ENCODE results near the gene ETS1.

Gene ETS1

GRCh38 chr11:128462189-128462588 is 125.2 kb downstream of the ETS1 start:
- Histone ChIP-seq H3K4me3 (ENCODE audit: low read depth, low read length) (no peak overlapping the region), H3K4me1 (ENCODE audit: control insufficient read depth, insufficient read depth, low read length) (no peaks in the 10 kb centered on the region), H3K36me3 (ENCODE audit: control insufficient read depth in 2 of 2, insufficient read depth in 1 of 2, low read length in 2 of 2) (peaks cover 0 to 22% of the 10 kb centered on the region in 2 experiments; a peak in 1 of 3 replicates), H3K27ac (ENCODE audit: extremely low read depth, low read depth, low read length) (no peak overlapping the region), H3K9me3 (ENCODE audit: control insufficient read depth, insufficient read depth, low read depth, low read length) (no peaks in the 10 kb centered on the region)
- ChIA-PET POLR2A (no interaction called here), CTCF (no interaction called here)
- TF ChIP-seq, protein P1, sequence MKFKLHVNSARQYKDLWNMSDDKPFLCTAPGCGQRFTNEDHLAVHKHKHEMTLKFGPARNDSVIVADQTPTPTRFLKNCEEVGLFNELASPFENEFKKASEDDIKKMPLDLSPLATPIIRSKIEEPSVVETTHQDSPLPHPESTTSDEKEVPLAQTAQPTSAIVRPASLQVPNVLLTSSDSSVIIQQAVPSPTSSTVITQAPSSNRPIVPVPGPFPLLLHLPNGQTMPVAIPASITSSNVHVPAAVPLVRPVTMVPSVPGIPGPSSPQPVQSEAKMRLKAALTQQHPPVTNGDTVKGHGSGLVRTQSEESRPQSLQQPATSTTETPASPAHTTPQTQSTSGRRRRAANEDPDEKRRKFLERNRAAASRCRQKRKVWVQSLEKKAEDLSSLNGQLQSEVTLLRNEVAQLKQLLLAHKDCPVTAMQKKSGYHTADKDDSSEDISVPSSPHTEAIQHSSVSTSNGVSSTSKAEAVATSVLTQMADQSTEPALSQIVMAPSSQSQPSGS (tag by site-specific recombination; IDR thresholded peaks at IDR 0.05; ENCODE audit: low read depth) = no peak
- TF ChIP-seq KLF10 (tag by site-specific recombination; IDR thresholded peaks at IDR 0.05) (no peak), ZNF707 (tag by site-specific recombination; IDR thresholded peaks at IDR 0.05) (no peak)
- TF ChIP-seq, protein P2, sequence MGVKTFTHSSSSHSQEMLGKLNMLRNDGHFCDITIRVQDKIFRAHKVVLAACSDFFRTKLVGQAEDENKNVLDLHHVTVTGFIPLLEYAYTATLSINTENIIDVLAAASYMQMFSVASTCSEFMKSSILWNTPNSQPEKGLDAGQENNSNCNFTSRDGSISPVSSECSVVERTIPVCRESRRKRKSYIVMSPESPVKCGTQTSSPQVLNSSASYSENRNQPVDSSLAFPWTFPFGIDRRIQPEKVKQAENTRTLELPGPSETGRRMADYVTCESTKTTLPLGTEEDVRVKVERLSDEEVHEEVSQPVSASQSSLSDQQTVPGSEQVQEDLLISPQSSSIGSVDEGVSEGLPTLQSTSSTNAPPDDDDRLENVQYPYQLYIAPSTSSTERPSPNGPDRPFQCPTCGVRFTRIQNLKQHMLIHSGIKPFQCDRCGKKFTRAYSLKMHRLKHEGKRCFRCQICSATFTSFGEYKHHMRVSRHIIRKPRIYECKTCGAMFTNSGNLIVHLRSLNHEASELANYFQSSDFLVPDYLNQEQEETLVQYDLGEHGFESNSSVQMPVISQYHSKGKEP (tag by site-specific recombination; IDR thresholded peaks at IDR 0.05) = no peak
- TF ChIP-seq, protein P3, sequence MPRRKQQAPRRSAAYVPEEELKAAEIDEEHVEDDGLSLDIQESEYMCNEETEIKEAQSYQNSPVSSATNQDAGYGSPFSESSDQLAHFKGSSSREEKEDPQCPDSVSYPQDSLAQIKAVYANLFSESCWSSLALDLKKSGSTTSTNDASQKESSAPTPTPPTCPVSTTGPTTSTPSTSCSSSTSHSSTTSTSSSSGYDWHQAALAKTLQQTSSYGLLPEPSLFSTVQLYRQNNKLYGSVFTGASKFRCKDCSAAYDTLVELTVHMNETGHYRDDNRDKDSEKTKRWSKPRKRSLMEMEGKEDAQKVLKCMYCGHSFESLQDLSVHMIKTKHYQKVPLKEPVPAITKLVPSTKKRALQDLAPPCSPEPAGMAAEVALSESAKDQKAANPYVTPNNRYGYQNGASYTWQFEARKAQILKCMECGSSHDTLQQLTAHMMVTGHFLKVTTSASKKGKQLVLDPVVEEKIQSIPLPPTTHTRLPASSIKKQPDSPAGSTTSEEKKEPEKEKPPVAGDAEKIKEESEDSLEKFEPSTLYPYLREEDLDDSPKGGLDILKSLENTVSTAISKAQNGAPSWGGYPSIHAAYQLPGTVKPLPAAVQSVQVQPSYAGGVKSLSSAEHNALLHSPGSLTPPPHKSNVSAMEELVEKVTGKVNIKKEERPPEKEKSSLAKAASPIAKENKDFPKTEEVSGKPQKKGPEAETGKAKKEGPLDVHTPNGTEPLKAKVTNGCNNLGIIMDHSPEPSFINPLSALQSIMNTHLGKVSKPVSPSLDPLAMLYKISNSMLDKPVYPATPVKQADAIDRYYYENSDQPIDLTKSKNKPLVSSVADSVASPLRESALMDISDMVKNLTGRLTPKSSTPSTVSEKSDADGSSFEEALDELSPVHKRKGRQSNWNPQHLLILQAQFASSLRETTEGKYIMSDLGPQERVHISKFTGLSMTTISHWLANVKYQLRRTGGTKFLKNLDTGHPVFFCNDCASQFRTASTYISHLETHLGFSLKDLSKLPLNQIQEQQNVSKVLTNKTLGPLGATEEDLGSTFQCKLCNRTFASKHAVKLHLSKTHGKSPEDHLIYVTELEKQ (tag by site-specific recombination; IDR thresholded peaks at IDR 0.05; ENCODE audit: borderline replicate concordance) = no peak

DNA sequence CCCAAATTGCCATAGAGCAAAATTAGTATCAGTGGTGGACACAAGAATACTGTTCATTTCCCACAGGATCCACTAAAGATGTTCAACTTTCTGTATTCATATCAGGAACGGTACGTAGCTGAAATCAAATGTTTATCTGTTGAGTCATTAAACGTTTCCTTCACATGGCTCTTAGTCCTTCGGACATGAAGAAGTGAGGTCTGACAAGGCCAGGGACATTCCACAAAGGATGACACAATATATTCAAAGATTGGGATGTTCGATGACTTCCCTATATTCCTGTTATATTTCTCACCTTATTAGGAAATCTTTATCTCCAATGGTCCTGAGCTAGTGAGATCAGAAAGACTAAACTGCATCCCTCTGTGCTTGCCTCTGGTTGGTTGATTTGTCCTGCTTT is 129.0 kb downstream of the ETS1 start:
- TF ChIP-seq REPIN1 (tag by site-specific recombination; IDR thresholded peaks at IDR 0.05; ENCODE audit: low read depth) = no peak
- CTCF ChIA-PET = interaction anchor here (0.5 to 1.8 kb wide), 2 partner anchors 286 to 370 kb away, joined by 3 to 4 read pairs; no protein-coding TSS in a partner anchor
- Histone ChIP-seq H3K9me3 (ENCODE audit: control insufficient read depth, insufficient read depth, low read depth, low read length) (no peaks in the 10 kb centered on the region), H3K36me3 (ENCODE audit: control insufficient read depth in 2 of 2, insufficient read depth in 1 of 2, low read length in 2 of 2) (peaks cover 0 to 29% of the 10 kb centered on the region in 2 experiments; a peak in 1 of 3 replicates), H3K4me1 (ENCODE audit: control insufficient read depth, insufficient read depth, low read length) (no peaks in the 10 kb centered on the region), H3K4me3 (ENCODE audit: low read depth, low read length) (no peak overlapping the region), H3K27ac (ENCODE audit: extremely low read depth, low read depth, low read length) (no peak overlapping the region)
- POLR2A ChIA-PET = no interaction called here

DNA sequence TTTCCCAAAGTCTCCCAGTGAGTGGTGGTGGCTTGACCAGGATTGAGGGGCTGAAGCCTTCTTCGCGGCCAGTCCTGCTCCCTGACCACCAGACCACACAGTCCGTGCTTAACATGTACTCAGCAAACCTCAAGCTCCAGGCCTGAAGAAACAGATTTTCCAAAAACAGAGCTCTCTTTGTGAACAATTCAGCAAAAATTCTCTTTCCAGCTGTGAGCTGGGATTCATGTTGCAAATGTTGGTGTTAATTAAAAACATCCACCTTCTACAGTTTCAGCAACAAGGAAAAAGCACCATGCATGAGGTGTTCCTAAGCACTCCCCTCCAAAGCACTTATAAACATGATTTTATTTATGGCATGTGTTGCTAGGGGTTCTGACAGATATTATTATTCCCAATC is 129.5 kb downstream of the ETS1 start:
- Histone ChIP-seq H3K9me3 (ENCODE audit: control insufficient read depth, insufficient read depth, low read depth, low read length) (no peaks in the 10 kb centered on the region), H3K36me3 (ENCODE audit: control insufficient read depth in 2 of 2, insufficient read depth in 1 of 2, low read length in 2 of 2) (peaks cover 0 to 26% of the 10 kb centered on the region in 2 experiments; a peak in 1 of 3 replicates), H3K27ac (ENCODE audit: extremely low read depth, low read depth, low read length) (no peak overlapping the region), H3K4me3 (ENCODE audit: low read depth, low read length) (no peak overlapping the region), H3K4me1 (ENCODE audit: control insufficient read depth, insufficient read depth, low read length) (no peaks in the 10 kb centered on the region)
- POLR2A ChIA-PET = no interaction called here
- CTCF ChIA-PET = no interaction called here
- TF ChIP-seq ZNF558 (tag by site-specific recombination; IDR thresholded peaks at IDR 0.05) (no peak), ZNF19 (tag by site-specific recombination; IDR thresholded peaks at IDR 0.05; ENCODE audit: low read depth) (no peak), ZBTB10 (tag by site-specific recombination; IDR thresholded peaks at IDR 0.05) (no peak), ZNF621 (tag by site-specific recombination; IDR thresholded peaks at IDR 0.05) (no peak), ZNF596 (tag by site-specific recombination; IDR thresholded peaks at IDR 0.05) (no peak), ZNF239 (tag by site-specific recombination; IDR thresholded peaks at IDR 0.05) (no peak), ELK4 (IDR thresholded peaks at IDR 0.05; ENCODE audit: borderline replicate concordance, low read depth, low read length) (no peak), KLF17 (tag by site-specific recombination; IDR thresholded peaks at IDR 0.05) (no peak), ZNF114 (tag by site-specific recombination; IDR thresholded peaks at IDR 0.05) (no peak), FEZF1 (tag by site-specific recombination; IDR thresholded peaks at IDR 0.05) (no peak), MEIS1 (CRISPR knock-in tag; IDR thresholded peaks at IDR 0.05; ENCODE audit: borderline replicate concordance) (no peak)
- TF ChIP-seq, protein P4, sequence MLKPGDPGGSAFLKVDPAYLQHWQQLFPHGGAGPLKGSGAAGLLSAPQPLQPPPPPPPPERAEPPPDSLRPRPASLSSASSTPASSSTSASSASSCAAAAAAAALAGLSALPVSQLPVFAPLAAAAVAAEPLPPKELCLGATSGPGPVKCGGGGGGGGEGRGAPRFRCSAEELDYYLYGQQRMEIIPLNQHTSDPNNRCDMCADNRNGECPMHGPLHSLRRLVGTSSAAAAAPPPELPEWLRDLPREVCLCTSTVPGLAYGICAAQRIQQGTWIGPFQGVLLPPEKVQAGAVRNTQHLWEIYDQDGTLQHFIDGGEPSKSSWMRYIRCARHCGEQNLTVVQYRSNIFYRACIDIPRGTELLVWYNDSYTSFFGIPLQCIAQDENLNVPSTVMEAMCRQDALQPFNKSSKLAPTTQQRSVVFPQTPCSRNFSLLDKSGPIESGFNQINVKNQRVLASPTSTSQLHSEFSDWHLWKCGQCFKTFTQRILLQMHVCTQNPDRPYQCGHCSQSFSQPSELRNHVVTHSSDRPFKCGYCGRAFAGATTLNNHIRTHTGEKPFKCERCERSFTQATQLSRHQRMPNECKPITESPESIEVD (tag by site-specific recombination; IDR thresholded peaks at IDR 0.05) = no peak

All from HEK293 (cell line).